Keratinocyte (primary cell): ENCODE measurements around the gene ARL6IP5. TPM values are rescaled to one million over a fixed set of nuclear protein-coding genes. Genes with fewer than 3 reads are reported as not detected.

ENCODE experiments used
- DNase-seq: peaks from one replicate; pipeline ENCODE4 v3.0.0-alpha.2; 2011; ENCODE audit warnings: low read depth, missing footprints, low spot score
- FAIRE-seq: peaks from 2 replicates; lab custom pipeline; 2011; peaks lifted over from hg19 to GRCh38; lab: Jason Lieb, UNC
- H2AFZ ChIP-seq: 2 replicates; pipeline ENCODE4 v1.6.0; 2012; ENCODE audit warnings: low read length, control low read depth, inconsistent platforms; ENCODE audit not compliant: control insufficient read depth
- H3K27ac ChIP-seq: 2 replicates; pipeline ENCODE4 v1.5.1; 2011; ENCODE audit warnings: low read length; ENCODE audit not compliant: control insufficient read depth, insufficient read depth
- H3K27me3 ChIP-seq: 3 replicates; pipeline ENCODE4 v1.6.0; 2011; ENCODE audit warnings: low read length; ENCODE audit not compliant: control insufficient read depth, insufficient read depth; ENCODE audit errors: extremely low read depth
- H3K36me3 ChIP-seq, 2 experiments: 2 replicates in 1 of 2; 3 replicates in 1 of 2; pipeline ENCODE4 v1.5.1; 2011; ENCODE audit warnings: low read length in 2 of 2, mild to moderate bottlenecking in 1 of 2; ENCODE audit not compliant: control insufficient read depth in 2 of 2, insufficient read depth in 2 of 2; ENCODE audit errors: extremely low read depth in 1 of 2
- H3K4me1 ChIP-seq: 3 replicates; pipeline ENCODE4 v1.5.1; 2011; ENCODE audit warnings: low read length; ENCODE audit not compliant: control insufficient read depth, insufficient read depth; ENCODE audit errors: extremely low read depth
- H3K4me2 ChIP-seq: 3 replicates; pipeline ENCODE4 v1.6.0; 2011; ENCODE audit warnings: low read depth, low read length; ENCODE audit not compliant: control insufficient read depth, insufficient read depth; ENCODE audit errors: extremely low read depth
- H3K4me3 ChIP-seq, 3 experiments: fragments of 200-600 bp in 1 of 3; sonication (generic) in 1 of 3; 2 replicates in 2 of 3; 3 replicates in 1 of 3; pipeline ENCODE4 v1.5.1; 2011 to 2016; ENCODE audit warnings: low read length in 3 of 3, mild to moderate bottlenecking in 3 of 3, control low read depth in 2 of 3, inconsistent platforms in 1 of 3, low read depth in 1 of 3, mixed read lengths in 1 of 3, mixed run types in 1 of 3, moderate library complexity in 1 of 3; ENCODE audit not compliant: control insufficient read depth in 2 of 3, insufficient read depth in 2 of 3; ENCODE audit errors: extremely low read depth in 1 of 3
- H3K79me2 ChIP-seq: 2 replicates; pipeline ENCODE4 v1.6.0; 2012; ENCODE audit warnings: low read length; ENCODE audit not compliant: control insufficient read depth, insufficient read depth
- H3K9ac ChIP-seq: 3 replicates; pipeline ENCODE4 v1.6.0; 2011; ENCODE audit warnings: low read length; ENCODE audit not compliant: control insufficient read depth, insufficient read depth; ENCODE audit errors: extremely low read depth
- H3K9me1 ChIP-seq: 3 replicates; pipeline ENCODE4 v1.6.0; 2011; ENCODE audit warnings: low read length; ENCODE audit not compliant: control insufficient read depth, insufficient read depth; ENCODE audit errors: extremely low read depth
- H3K9me3 ChIP-seq: 2 replicates; pipeline ENCODE4 v1.5.1; 2012; ENCODE audit warnings: low read depth, low read length; ENCODE audit not compliant: control insufficient read depth
- H4K20me1 ChIP-seq: 3 replicates; pipeline ENCODE4 v1.6.0; 2011; ENCODE audit warnings: low read length; ENCODE audit not compliant: control insufficient read depth, insufficient read depth; ENCODE audit errors: extremely low read depth
- CTCF ChIP-seq, 3 experiments: IDR thresholded peaks in 1 of 3; conservative IDR thresholded peaks in 1 of 3; optimal IDR thresholded peaks in 1 of 3; 2 replicates in 2 of 3; 3 replicates in 1 of 3; pipeline versions ENCODE3 to v1.5.1; 2011; ENCODE audit warnings: low read length in 3 of 3, mild to moderate bottlenecking in 3 of 3, moderate library complexity in 2 of 3, control low read depth in 1 of 3, inconsistent platforms in 1 of 3; ENCODE audit not compliant: insufficient read depth in 2 of 3; ENCODE audit errors: extremely low read depth in 1 of 3
- EZH2 ChIP-seq: IDR thresholded peaks from one replicate; pipeline ENCODE4 v1.6.1; 2012; ENCODE audit warnings: inconsistent platforms, mild to moderate bottlenecking, low read length, moderate library complexity
- dilution Hi-C: fragments of 300-500 bp; cut with MboI; formaldehyde crosslinking; loops from one replicate; pipeline ENCODE4 v1.7.0; 2020; ENCODE audit warnings: low sequenced_read_pairs; ENCODE audit not compliant: extremely low pct_ligation_motif_present
- polyA plus RNA-seq, 5 experiments: library from polyadenylated mRNA; depleted of rRNA in 3 of 5; stranded (reverse) in 3 of 5; stranded (forward) in 1 of 5; unstranded in 1 of 5; fragments of >200 nt; gene quantifications; 1 replicate in 1 of 5; 2 replicates in 3 of 5; 3 replicates in 1 of 5; pipeline versions ENCODE4 v1.2.1 to v1.2.3, GENCODE V29; 2011 to 2012; ENCODE audit warnings: missing spikeins in 2 of 5, low read depth in 1 of 5, low replicate concordance in 1 of 5

ARL6IP5 gene
- polyA plus RNA-seq, 1 donor (not counting 4 experiments of a cell fraction or from before 2014, with no cell fraction given) = 112 TPM

GRCh38 chr3:69063636-69064035 lies 21.1 kb upstream of the ARL6IP5 start:
- H3K4me1 ChIP-seq = no peaks in the 10 kb centered on the region
- FAIRE-seq (no peak), DNase-seq (no peak)
- no peak overlapping the region for H3K4me3 ChIP-seq
- H4K20me1 ChIP-seq = no peaks in the 10 kb centered on the region
- no peak for TF ChIP-seq EZH2
- no peak for TF ChIP-seq CTCF (optimal IDR thresholded peaks at IDR 0.05 in 1 of 3, IDR thresholded peaks at IDR 0.05 in 1 of 3, conservative IDR thresholded peaks at IDR 0.05 in 1 of 3; ENCODE audit: extremely low read depth in 1 of 3, insufficient read depth in 2 of 3, low read length in 3 of 3)
- H3K27me3 ChIP-seq = no peaks in the 10 kb centered on the region
- no peaks in the 10 kb centered on the region for H3K9me1 ChIP-seq
- no peaks in the 10 kb centered on the region for H3K79me2 ChIP-seq
- peaks cover 15 to 19% of the 10 kb centered on the region in 2 experiments for H3K36me3 ChIP-seq
- no peak overlapping the region for H3K27ac ChIP-seq
- no peaks in the 10 kb centered on the region for H3K9me3 ChIP-seq
- no peak overlapping the region for H3K9ac ChIP-seq
- dilution Hi-C loops = no loop called here
- no peak overlapping the region for H3K4me2 ChIP-seq
- no peak overlapping the region for H2AFZ ChIP-seq

GRCh38 chr3:69065318-69065964 lies 19.3 kb upstream of the ARL6IP5 start:
- Histone ChIP-seq H3K9ac (no peak overlapping the region), H3K9me1 (no peaks in the 10 kb centered on the region), H3K27ac (no peak overlapping the region), H3K79me2 (no peaks in the 10 kb centered on the region), H3K36me3 (peaks cover 12 to 13% of the 10 kb centered on the region in 2 experiments), H3K27me3 (no peaks in the 10 kb centered on the region), H3K4me2 (no peak overlapping the region), H3K9me3 (no peaks in the 10 kb centered on the region), H3K4me3 (no peak overlapping the region), H3K4me1 (no peaks in the 10 kb centered on the region), H2AFZ (no peak overlapping the region), H4K20me1 (no peaks in the 10 kb centered on the region)
- no peak for FAIRE-seq
- no peak for DNase-seq
- no peak for TF ChIP-seq CTCF (optimal IDR thresholded peaks at IDR 0.05 in 1 of 3, IDR thresholded peaks at IDR 0.05 in 1 of 3, conservative IDR thresholded peaks at IDR 0.05 in 1 of 3; ENCODE audit: extremely low read depth in 1 of 3, insufficient read depth in 2 of 3, low read length in 3 of 3)
- no peak for TF ChIP-seq EZH2
- dilution Hi-C loops = no loop called here
